HG03060 (cell line): ENCODE data around the gene NUCB2.

ENCODE experiments used
- ATAC-seq: cut with Tn5 transposase; IDR thresholded peaks from one replicate; pipeline ENCODE4 v1.9.1; 2021; ENCODE audit warnings: low read depth, moderate number of reproducible peaks; ENCODE audit not compliant: unreplicated experiment

NUCB2 gene

GRCh38 chr11:17328871-17329494 lies 52.4 kb downstream of the NUCB2 start:
- no peak for ATAC-seq

GRCh38 chr11:17331669-17332068 lies 55.1 kb downstream of the NUCB2 start:
- ATAC-seq: no peak

GRCh38 chr11:17333799-17334586 lies 57.5 kb downstream of the NUCB2 start:
- no peak for ATAC-seq

- no peak for ATAC-seq
These were observed 66.7 kb downstream of the NUCB2 start for GRCh38 chr11:17343257-17343656.

- ATAC-seq: no peak
These were observed 67.4 kb downstream of the NUCB2 start for GRCh38 chr11:17343907-17344306.

DNA sequence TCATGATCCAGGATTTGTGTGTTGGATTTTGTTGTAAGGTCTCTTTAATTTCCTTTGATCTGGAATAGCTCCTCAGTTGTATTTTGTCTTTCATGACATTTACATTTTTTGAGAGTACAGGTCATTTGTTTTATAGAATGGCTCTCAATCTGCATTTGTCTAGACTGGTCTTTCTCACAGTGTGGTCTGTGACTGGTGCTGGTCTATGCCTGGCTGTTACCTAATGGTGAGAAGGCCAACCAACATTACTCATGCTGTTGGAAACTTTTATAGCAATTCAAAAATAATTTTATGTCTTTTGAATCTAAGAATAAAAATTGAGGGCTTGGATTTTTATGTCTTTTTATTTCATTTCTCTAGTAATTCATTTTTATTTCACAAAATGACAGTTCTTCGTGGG lies 71.1 kb downstream of the NUCB2 start:
- no peak for ATAC-seq

DNA sequence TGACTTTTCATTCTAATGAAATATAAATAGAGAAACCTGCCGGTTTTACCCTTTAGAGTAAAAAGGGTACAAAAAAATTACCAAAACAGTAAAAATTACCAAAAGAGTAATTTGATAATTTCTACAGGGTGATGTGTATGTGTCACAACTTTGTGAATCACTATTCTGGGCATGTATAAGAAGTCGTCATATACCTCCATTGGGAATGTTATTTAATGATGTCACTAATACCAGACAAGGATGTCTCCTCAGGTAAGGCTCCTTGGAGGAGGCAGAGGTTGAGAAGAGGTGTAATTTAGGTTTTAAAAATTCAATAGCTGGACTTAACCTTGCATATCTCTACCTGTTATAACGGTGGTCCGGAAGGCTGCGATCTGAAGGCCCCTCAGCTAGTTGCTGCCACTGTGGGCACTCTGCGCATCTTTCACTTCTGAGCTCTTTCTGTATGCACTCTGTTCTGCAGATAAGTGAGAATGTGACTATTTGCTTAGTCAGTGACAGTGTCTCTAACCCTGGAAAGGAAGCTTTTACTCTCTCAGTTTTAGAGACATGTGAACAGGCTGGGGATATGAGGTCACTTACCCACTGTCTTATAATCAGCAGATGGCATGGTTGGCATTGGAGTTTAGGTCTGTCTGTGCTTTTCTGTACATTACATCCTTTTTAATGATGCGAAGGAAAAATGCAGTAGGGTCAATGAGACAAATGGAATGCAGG lies 74.1 kb downstream of the NUCB2 start:
- ATAC-seq: no peak

- no peak for ATAC-seq
These were observed 74.6 kb downstream of the NUCB2 start for GRCh38 chr11:17351172-17351509.

- ATAC-seq: no peak
These were observed 75.1 kb downstream of the NUCB2 start, which contains the start of gene NCR3LG1 for GRCh38 chr11:17351510-17352176. NCR3LG1 (plus strand) TSS chr11:17351800; CDS start chr11:17351970, 170 bp downstream.

DNA sequence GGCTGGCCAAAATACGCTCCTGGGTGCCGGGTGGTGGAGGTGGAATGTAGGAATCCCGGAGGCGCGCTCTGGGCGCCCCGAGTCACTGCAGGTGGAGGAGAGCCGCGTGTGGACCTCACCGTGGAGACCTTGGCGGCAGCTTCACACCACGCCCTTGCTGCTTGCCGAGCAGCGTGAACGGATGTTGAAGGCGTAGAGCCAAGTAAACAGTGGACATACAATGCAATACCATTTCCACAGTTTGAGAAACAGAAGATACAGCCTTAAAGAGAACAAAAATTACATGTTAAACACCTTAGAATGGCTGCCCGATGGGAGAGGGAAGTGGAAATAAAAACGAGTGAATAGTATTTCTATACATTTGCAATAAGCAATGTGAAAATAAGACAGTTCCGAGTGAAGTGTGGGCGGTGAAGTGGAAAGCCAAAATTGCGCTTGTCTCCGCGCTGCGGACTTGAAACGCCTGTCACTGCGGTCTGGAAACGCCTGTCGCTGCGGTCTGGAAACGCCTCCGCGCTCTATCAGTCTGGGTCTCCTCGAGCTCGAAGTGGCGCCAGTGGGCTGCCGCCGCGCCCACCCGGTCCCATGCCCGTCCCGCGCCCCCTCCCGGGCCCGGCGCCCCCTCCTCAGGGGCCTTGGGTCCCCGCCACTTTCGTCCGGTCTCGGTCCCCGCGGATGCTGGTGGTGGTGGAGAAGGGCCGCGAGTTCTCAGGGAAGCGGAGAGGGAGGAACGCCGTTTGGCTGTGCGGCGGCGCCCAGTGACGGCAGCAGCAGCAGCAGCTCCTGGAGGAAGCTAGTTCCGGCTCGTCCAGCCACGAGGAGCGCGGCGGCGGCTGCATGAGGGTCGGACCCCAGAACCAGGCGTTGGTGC lies 76.6 kb downstream of the NUCB2 start:
- no peak for ATAC-seq

DNA sequence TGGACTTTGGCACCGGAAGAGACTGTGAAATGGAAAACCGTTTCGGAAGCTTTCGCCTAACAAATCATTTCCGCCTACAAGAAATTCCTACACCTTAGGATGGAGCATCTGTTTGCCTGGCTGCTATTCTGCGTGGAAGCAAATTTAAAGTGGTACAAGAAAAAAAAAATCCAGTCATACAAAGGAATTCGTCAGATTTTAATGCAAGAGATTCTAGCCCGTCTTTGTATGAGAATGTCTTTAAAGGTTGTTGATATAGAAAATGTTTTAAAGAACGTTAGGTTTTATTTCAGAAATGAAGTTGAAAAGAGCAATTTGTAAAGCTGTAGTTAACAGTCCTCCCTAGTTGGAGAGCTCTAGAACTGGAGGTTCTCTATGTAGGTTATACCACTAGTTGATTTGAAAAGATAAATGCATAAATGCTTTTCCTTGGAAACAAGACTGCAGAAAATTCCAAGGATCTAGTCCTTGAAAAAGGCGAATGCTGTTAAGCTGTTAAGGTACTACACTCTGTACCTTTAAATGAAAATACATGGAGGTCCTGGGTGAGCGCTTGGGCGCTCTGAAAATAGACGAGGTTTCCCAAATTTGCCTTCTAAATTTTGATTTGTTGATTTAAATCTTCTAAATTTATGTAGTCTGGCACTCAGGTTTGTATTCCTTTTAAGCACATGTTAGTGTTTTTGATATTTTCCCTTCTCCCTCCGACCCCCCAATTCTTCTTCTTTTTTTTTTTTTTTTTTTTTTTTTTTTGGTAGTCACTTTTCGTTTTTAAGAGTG lies 77.5 kb downstream of the NUCB2 start:
- ATAC-seq: no peak

DNA sequence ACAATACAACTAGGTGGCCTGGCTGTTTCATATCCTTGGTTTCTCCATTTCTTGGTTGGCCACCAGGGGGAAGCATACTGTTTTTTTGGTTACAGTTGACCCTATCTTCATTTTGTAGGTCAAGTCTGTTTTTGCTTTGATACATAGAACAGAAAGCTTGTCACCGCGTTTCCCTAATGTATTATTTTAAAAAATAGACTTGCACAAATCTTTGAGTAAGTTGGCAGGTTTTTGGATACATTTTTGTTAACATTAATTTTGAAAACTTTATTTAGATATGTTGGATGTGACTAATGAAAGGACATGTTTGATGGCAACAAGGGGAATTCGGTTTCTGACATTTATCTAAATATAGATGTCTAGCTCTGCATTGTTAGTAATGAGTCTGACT lies 78.1 kb downstream of the NUCB2 start:
- no peak for ATAC-seq

- ATAC-seq: no peak
These were observed 90.0 kb downstream of the NUCB2 start for GRCh38 chr11:17366495-17366894.

- no peak for ATAC-seq
These were observed 92.0 kb downstream of the NUCB2 start for GRCh38 chr11:17368551-17368950.

DNA sequence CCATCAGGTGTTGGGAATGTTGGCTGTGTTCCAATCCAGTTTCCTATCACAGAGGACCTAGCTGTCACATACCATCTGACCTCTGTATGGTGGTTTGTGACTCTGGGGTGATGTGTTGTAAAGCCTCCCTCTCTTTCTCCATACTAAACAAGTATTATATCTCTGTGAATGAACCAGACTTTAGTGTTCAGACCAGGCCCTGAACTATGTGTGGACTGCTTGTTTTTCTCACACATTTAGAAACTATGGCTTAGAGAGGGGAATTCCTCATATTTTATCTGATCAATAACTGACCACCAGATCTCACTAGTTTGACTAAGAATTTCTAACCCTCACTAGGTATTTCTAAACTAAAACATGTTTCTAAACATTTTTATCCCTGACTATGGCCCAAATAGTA lies 92.6 kb downstream of the NUCB2 start:
- no peak for ATAC-seq

- ATAC-seq: no peak
These were observed 93.2 kb downstream of the NUCB2 start for GRCh38 chr11:17369684-17370243.

- no peak for ATAC-seq
These were observed 95.1 kb downstream of the NUCB2 start for GRCh38 chr11:17371614-17372013.

DNA sequence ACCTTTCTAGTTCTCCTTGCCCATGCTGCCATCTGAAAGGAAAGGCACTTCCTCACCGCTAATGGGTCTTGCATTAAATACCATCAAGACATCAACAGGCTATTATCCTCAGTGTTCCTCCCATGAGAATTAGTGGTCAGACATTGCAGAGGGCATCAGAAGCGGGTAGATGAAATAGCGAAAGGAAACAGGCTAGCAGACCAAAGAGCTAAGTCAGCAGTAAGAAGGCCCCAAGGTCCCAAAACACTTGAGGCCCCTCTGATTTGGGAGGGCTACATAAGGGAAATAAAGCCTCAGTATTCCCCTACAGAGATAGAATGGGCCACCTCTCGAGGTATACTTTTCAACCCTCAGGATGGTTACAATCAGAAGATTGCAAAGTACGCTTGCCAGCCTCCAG lies 99.0 kb downstream of the NUCB2 start:
- no peak for ATAC-seq

- ATAC-seq: no peak
These were observed 100.0 kb downstream of the NUCB2 start for GRCh38 chr11:17376493-17376892.
